Right lobe of liver (tissue), 6 donors: Measurements from ENCODE around the gene GAPVD1. TPM values are rescaled to one million over a fixed set of nuclear protein-coding genes. Genes with fewer than 3 reads are reported as not detected.

ENCODE experiments used
- ATAC-seq, 4 donors: fragments of 200-7000 bp; cut with Tn5 transposase; one replicate each; pipeline ENCODE4 v1.9.1; 2020; ENCODE audit warnings: mild to moderate bottlenecking in 4 of 4, moderate library complexity in 4 of 4
- DNase-seq, 3 donors: peaks; one replicate each; pipeline ENCODE4 v3.0.0-alpha.2; 2020
- H3K27ac ChIP-seq, 3 donors: fragments of 200-600 bp; one replicate each; pipeline ENCODE4 v1.8.0; 2022
- H3K27me3 ChIP-seq, 2 donors: fragments of 200-600 bp; one replicate each; pipeline ENCODE4 v1.8.0; 2022
- H3K36me3 ChIP-seq, 4 donors: fragments of 200-600 bp; sonication (generic) in 1 of 4; one replicate each; pipeline versions ENCODE4 v1.5.1 to v1.8.0; 2017 to 2022; ENCODE audit warnings: control low read depth in 1 of 4
- H3K4me1 ChIP-seq, 4 donors: fragments of 200-600 bp; sonication (generic) in 1 of 4; one replicate each; pipeline versions ENCODE4 v1.5.1 to v1.8.0; 2017 to 2022; ENCODE audit warnings: control low read depth in 1 of 4
- H3K4me3 ChIP-seq, 3 donors: fragments of 200-600 bp; one replicate each; pipeline ENCODE4 v1.8.0; 2022
- H3K9me3 ChIP-seq, 4 donors: fragments of 200-600 bp; sonication (generic) in 1 of 4; one replicate each; pipeline versions ENCODE4 v1.5.1 to v1.8.0; 2017 to 2022; ENCODE audit warnings: control low read depth in 1 of 4
- CTCF ChIP-seq, 4 donors: fragments of 200-600 bp in 3 of 4; fragments of 450-650 bp in 1 of 4; IDR thresholded peaks; one replicate each; pipeline versions ENCODE4 v1.5.1 to v1.8.0; 2016 to 2022; ENCODE audit warnings: antibody characterized with exemption in 4 of 4, mild to moderate bottlenecking in 2 of 4
- POLR2A ChIP-seq: fragments of 450-650 bp; IDR thresholded peaks from one replicate; pipeline ENCODE4 v1.6.1; 2017; ENCODE audit warnings: antibody characterized with exemption, mild to moderate bottlenecking
- WGBS: methylation state at CpG from one replicate; pipeline ENCODE4 v1.1.6; 2018; ENCODE audit warnings: low coverage, low lambda C conversion rate; ENCODE audit not compliant: insufficient coverage; ENCODE audit errors: missing lambda C conversion rate; 5-methylcytosine and 5-hydroxymethylcytosine counted together
- intact Hi-C, 2 donors: fragments of 100-400 bp; cut with DNase I; formaldehyde crosslinking; loops; one replicate each; pipeline versions ENCODE4 v1.11.2 to v1.14.1; 2022
- total RNA-seq, 6 experiments: library from RNA; depleted of rRNA in 2 of 6; stranded (reverse); fragments of >200 nt in 2 of 6; fragmentation: NEBNext Ultra II Directional in 3 of 6; extraction: Animal tissue kit (Norgen Biotek cat#: 25700) in 3 of 6; gene quantifications; one replicate each; pipeline versions ENCODE4 v1.1.0 to v1.2.4, GENCODE V29; 2016 to 2023
- donor health status: DM: no; HTN: yes; CAD: no.
- donor health status: DM: no; HTN: no; CAD: no.
- donor health status: DM: no; HTN: no; CAD: no.
- donor health status: DM: no; HTN: yes; CAD: no.
- donor health status: DM: no; HTN: yes; CAD: no.

The GAPVD1 gene
- total RNA-seq, 6 experiments from 2014 or later: 15.7 to 24.1 (median 21.1) TPM

GRCh38 chr9:125370786-125371185 lies 109.2 kb downstream of the GAPVD1 start:
- Histone ChIP-seq H3K27me3 (no peaks in the 10 kb centered on the region), H3K9me3 (no peaks in the 10 kb centered on the region), H3K27ac (no peak overlapping the region), H3K4me1 (no peaks in the 10 kb centered on the region), H3K36me3 (no peaks in the 10 kb centered on the region), H3K4me3 (no peak overlapping the region)
- TF ChIP-seq CTCF (IDR thresholded peaks at IDR 0.05): no peak
- no peak for TF ChIP-seq POLR2A
- intact Hi-C loops: loop anchor here in 1 of 2 donors (10.0 kb wide), 1 partner anchor 586 kb away; no protein-coding TSS in a partner anchor
- ATAC-seq: no peak
- 48% methylated on average over 5 of the region's 8 CpGs for WGBS
- DNase-seq: no peak

- WGBS: 75% methylated on average over 2 of the region's 9 CpGs
- H3K36me3 ChIP-seq: no peaks in the 10 kb centered on the region
- no peak overlapping the region for H3K27ac ChIP-seq
- H3K9me3 ChIP-seq: no peaks in the 10 kb centered on the region
- intact Hi-C loops: loop anchor here in 1 of 2 donors (10.0 kb wide), 1 partner anchor 588 kb away; no protein-coding TSS in a partner anchor
- no peak for TF ChIP-seq POLR2A
- no peak for TF ChIP-seq CTCF (IDR thresholded peaks at IDR 0.05)
- ATAC-seq: no peak
- no peaks in the 10 kb centered on the region for H3K27me3 ChIP-seq
- no peaks in the 10 kb centered on the region for H3K4me1 ChIP-seq
- no peak for DNase-seq
- H3K4me3 ChIP-seq: no peak overlapping the region
These were observed 111.0 kb downstream of the GAPVD1 start for GRCh38 chr9:125372441-125373226.

GRCh38 chr9:125374443-125375309 lies 113.0 kb downstream of the GAPVD1 start:
- DNase-seq (peak; percentile 55 to 75 (median 68)), ATAC-seq (peak; percentile 88 to 96 (median 91))
- H3K4me3 ChIP-seq: peak overlapping the region in 2 of 3 donors; percentile 19 to 32
- no peaks in the 10 kb centered on the region for H3K36me3 ChIP-seq
- no peaks in the 10 kb centered on the region for H3K4me1 ChIP-seq
- no peaks in the 10 kb centered on the region for H3K9me3 ChIP-seq
- H3K27me3 ChIP-seq: no peaks in the 10 kb centered on the region
- no peak overlapping the region for H3K27ac ChIP-seq
- intact Hi-C loops: loop anchor here in 1 of 2 donors (10.0 kb wide), 1 partner anchor 590 kb away; no protein-coding TSS in a partner anchor
- TF ChIP-seq POLR2A (no peak), CTCF (IDR thresholded peaks at IDR 0.05) (peak; percentile 63 to 78 (median 72))
- 1% methylated on average over 16 of the region's 24 CpGs for WGBS

- whole genome bisulfite sequencing: no CpG with 5 or more reads among the region's 9 CpGs
- no peak for ATAC-seq
- Histone ChIP-seq H3K9me3 (no peaks in the 10 kb centered on the region), H3K27ac (no peak overlapping the region), H3K27me3 (no peaks in the 10 kb centered on the region), H3K36me3 (no peaks in the 10 kb centered on the region), H3K4me1 (no peaks in the 10 kb centered on the region), H3K4me3 (no peak overlapping the region)
- no peak for DNase-seq
- TF ChIP-seq CTCF (IDR thresholded peaks at IDR 0.05) (no peak), POLR2A (no peak)
- intact Hi-C loops: loop anchor here in 1 of 2 donors (10.0 kb wide), 1 partner anchor 591 kb away; no protein-coding TSS in a partner anchor
These were observed 114.2 kb downstream of the GAPVD1 start for GRCh38 chr9:125375820-125376219.
